ENCODE data around the gene CLCNKB.
"Not testable (repeated sequence)": the region's sequence is repeated elsewhere in the genome, so short reads cannot be mapped to it uniquely, and the experiment has no call there.

Gene CLCNKB

DNA sequence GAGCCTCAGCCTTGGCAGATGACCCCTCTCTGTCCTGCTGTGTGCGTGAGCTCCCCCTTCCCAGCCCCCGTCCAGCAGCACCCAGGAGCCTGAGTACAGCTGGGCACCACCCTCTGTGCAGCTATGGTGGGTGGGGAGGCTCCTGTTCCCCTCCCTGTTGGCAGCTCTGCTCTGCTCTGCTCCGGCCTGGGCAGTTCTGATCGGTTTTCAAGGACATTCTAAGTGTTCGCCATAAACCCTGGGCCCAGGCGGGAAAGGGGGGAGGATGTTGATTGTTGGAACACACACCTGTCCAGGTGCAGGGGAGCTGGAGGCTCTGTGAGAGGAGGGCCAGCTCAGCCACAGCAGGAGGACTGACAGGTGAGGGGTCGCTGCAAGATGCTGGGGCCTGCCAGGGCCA is at the start of gene CLCNKB:
CLCNKB (plus strand) TSS at position 262 of the 400 bp plus-strand sequence. CDS start 711 bp downstream, outside the sequence.
- TF ChIP-seq, protein P1, sequence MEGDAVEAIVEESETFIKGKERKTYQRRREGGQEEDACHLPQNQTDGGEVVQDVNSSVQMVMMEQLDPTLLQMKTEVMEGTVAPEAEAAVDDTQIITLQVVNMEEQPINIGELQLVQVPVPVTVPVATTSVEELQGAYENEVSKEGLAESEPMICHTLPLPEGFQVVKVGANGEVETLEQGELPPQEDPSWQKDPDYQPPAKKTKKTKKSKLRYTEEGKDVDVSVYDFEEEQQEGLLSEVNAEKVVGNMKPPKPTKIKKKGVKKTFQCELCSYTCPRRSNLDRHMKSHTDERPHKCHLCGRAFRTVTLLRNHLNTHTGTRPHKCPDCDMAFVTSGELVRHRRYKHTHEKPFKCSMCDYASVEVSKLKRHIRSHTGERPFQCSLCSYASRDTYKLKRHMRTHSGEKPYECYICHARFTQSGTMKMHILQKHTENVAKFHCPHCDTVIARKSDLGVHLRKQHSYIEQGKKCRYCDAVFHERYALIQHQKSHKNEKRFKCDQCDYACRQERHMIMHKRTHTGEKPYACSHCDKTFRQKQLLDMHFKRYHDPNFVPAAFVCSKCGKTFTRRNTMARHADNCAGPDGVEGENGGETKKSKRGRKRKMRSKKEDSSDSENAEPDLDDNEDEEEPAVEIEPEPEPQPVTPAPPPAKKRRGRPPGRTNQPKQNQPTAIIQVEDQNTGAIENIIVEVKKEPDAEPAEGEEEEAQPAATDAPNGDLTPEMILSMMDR (IDR thresholded peaks at IDR 0.05; ENCODE audit: low read depth, low read length, missing control alignments), result no peak
- in situ Hi-C loops (cut with HindIII; ENCODE audit: low sequenced_read_pairs), result no loop called here

DNA sequence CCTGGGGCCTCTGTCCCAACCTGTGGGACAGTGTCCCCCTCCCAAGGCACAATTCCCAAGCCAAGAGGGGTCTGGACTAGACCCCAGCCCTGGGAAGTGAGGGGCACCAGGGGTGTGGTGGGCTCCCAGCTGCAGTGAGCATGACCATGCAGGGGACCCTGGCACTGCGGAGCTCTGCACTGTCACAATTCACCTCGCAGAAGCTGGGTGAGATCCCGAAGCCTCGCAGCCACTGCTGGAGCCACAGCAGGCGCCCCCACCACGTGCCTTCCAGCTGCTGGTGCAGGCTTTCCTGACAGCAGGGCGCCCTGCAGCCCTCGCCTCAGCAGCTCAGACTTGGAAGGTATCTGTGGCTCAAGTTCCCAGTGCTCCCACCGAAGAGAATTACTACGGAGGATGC is 49.5 kb upstream of the CLCNKB start:
- DNase-seq (ENCODE audit: low read depth), result no peak
- in situ Hi-C loops (cut with HindIII; ENCODE audit: low sequenced_read_pairs), result no loop called here
- H3K4me3 ChIP-seq (ENCODE audit: low read depth, low read length), result no peak overlapping the region
- TF ChIP-seq, protein P1 (IDR thresholded peaks at IDR 0.05; ENCODE audit: low read depth, low read length, missing control alignments), result no peak

More for the DNA sequence above, at the start of gene CLCNKB:
- no peak for DNase-seq (ENCODE audit: low read depth)
- H3K4me3 ChIP-seq (ENCODE audit: low read depth, low read length), result no peak within 1 kb of the TSS

DNA sequence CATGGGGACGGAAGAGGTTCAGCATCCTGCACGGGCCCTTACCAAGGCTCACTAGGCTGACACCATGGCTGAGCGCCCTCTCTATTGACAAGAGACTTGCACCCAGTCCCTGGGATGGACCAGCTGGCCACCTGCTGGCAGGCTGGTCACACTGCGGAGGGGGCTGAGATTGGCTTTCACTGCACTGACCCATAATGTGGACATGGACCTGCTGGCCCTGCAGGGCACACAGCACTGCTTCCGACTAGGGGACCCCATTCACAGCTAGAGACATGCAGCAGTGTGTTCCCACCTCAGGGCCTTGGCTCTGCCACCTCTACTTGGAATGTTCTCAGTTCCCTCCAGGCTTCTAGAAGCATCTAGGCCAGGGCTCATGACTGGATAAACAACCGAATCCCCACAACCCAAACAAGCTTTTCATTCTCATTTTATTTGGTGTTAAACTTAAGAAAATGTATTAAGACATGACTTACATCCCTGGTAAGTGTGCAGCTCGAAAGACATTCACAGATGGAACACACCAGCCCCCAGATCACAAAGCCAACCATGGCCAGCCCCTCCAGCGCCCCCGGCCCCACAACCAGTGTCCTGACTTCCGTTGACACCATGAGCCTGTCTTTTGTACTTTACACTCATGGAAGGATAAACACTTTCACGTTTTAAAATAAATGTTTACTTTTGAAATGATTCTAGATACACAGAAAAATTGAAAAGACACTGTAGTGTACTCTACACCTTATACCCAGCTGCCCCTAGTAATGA is 48.8 kb upstream of the CLCNKB start:
- in situ Hi-C loops (cut with HindIII; ENCODE audit: low sequenced_read_pairs), result no loop called here
- DNase-seq (ENCODE audit: low read depth), result no peak

DNA sequence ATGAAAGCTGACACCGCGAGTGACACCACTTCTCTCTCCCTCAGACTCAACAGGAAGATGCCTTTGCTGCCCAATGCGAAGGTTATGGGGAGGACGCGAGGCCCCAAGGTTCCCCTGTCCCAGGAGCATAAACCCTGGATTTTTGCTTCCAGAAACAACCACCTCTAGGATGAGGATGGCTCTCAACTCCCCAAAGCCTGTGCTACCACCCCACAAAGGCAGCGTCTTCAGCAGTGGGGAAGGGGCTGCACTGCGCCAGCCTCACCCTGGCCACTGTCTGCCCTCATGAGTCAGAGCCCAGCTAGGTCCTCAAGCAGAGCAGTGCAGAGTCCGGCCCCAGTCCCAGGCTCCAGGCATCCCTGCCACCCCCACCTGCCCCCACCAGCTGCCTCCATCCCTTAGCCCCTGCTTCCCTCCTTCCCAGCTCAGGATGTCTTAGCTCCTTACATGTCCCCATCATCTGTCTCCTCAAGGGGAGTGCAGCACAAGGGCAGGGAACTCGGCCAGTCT is 46.5 kb upstream of the CLCNKB start:
- DNase-seq (ENCODE audit: low read depth), result no peak
- TF ChIP-seq, protein P1 (IDR thresholded peaks at IDR 0.05; ENCODE audit: low read depth, low read length, missing control alignments), result no peak
- in situ Hi-C loops (cut with HindIII; ENCODE audit: low sequenced_read_pairs), result no loop called here
- no peak overlapping the region for H3K4me3 ChIP-seq (ENCODE audit: low read depth, low read length)

More for the DNA sequence above, 48.8 kb upstream of the CLCNKB start:
- no peak overlapping the region for H3K4me3 ChIP-seq (ENCODE audit: low read depth, low read length)
- TF ChIP-seq, protein P1 (IDR thresholded peaks at IDR 0.05; ENCODE audit: low read depth, low read length, missing control alignments), result peak; percentile 83

DNA sequence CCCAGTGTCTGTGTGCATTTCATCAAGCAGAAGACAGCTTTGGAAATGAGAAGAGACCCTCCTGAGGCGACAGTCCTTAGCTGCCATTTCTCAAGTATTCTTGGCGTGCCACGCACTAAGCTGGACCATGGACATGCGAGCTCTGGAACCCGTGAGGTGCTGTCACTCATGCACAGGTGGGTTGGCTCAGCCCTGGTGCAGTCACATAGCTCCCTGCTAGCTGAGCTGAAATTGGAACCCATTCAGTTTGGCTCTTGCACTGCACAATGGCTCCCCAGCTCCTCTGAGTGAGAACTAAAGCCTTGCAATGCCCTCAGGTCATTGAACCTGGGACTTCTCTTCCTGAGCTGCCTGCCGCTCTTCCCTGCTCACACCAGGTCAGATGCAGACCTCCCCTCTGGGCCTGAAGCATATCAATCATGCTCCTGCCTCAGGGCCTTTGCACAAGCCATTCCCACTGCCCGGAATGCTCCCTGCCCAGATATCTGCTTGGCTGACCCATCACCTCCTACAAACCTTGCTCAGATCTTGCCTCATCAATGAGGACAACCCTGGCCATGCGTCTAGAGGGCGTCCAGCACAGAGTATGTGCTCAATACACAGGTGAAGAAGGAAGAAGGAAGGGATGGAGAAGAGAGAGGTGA is 45.8 kb upstream of the CLCNKB start:
- in situ Hi-C loops (cut with HindIII; ENCODE audit: low sequenced_read_pairs), result no loop called here
- no peak for DNase-seq (ENCODE audit: low read depth)
- TF ChIP-seq, protein P1 (IDR thresholded peaks at IDR 0.05; ENCODE audit: low read depth, low read length, missing control alignments), result no peak
- H3K4me3 ChIP-seq (ENCODE audit: low read depth, low read length), result no peak overlapping the region

DNA sequence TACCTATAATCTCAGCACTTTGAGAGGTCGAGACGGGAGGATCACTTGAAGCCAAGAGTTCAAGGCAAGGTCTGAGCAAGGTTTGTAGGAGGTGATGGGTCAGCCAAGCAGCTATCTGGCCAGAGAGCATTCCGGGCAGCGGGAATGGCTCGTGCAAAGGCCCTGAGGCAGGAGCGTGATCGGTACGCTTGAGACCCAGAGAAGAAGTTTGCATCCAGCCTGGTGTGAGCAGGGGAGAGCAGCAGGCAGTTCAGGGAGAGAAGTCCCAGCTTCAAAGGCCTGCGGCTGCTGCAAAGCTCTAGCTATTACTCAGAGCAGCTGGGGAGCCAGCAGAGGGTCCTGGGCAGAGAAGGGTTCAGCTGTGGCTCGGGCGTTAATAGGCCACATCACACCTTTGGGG is 44.7 kb upstream of the CLCNKB start:
- DNase-seq (ENCODE audit: low read depth), result no peak
- TF ChIP-seq, protein P1 (IDR thresholded peaks at IDR 0.05; ENCODE audit: low read depth, low read length, missing control alignments), result no peak
- H3K4me3 ChIP-seq (ENCODE audit: low read depth, low read length), result no peak overlapping the region
- in situ Hi-C loops (cut with HindIII; ENCODE audit: low sequenced_read_pairs), result no loop called here

DNA sequence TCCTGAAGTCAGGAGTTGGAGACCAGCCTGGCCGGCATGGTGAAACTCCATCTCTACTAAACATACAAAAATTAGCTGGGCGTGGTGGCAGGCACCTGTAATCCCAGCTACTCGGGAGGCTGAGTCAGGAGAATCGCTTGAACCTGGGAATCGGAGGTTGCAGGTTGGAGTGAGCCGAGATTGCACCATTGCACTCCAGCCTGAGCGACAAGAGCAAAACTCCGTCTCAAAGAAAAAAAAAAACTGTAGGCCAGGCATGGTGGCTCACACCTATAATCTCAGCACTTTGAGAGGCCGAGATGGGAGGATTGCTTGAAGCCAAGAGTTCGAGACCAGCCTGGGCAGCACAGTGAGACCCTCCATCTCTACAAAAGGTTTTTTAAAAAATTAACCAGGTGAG is 42.3 kb upstream of the CLCNKB start:
- in situ Hi-C loops (cut with HindIII; ENCODE audit: low sequenced_read_pairs); H3K4me3 ChIP-seq (ENCODE audit: low read depth, low read length); DNase-seq (ENCODE audit: low read depth): not testable (repeated sequence)
